Right renal cortex interstitium (tissue), 3 donors: Measurements from ENCODE around the gene OIT3. TPM values are rescaled to one million over a fixed set of nuclear protein-coding genes. Genes with fewer than 3 reads are reported as not detected.

Experiments used
- DNase-seq, 3 donors: peaks; one replicate each; pipeline ENCODE4 v3.0.0-alpha.2; 2013; ENCODE audit warnings: low read depth in 3 of 3, low spot score in 2 of 3
- polyA plus RNA-seq, 3 donors: library from polyadenylated mRNA; unstranded; fragments of 120-200 nt; gene quantifications; one replicate each; pipeline ENCODE4 v1.2.1, GENCODE V29; 2013; ENCODE audit not compliant: insufficient read length in 3 of 3

Gene OIT3
- polyA plus RNA-seq, 3 donors = 3.2 to 4.5 (median 3.2) TPM

- no peak for DNase-seq
Observed at GRCh38 chr10:72948762-72949161, 55.2 kb downstream of the OIT3 start.

GRCh38 chr10:72951760-72952159 is 58.2 kb downstream of the OIT3 start:
- no peak for DNase-seq

GRCh38 chr10:72952189-72952588 is 58.6 kb downstream of the OIT3 start:
- DNase-seq = no peak

DNA sequence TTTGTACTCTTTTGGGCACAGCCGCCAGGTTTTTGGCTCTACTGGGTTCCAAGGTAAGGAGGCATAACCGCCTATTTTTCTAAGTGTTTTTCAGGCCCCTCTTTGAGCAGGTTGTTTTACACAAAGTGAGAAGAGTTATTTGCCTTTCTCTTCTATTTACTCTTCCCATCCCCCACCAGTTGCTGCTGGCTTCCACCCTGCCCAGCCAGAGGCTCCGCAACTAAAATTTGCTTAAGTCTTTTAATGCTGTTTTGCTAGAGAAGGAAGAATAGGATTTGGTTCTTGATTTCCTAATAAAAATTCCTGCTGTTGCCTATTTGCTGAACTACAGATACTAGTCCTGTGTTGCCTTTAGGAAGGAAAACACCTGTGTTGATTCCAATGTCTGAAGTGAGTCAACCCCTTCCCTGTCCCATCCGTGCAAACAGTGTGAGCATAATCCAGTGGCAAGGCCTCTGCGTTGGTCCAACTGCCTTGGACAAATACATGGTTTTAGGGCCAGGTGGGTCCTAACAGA is 59.2 kb downstream of the OIT3 start:
- DNase-seq = no peak

DNA sequence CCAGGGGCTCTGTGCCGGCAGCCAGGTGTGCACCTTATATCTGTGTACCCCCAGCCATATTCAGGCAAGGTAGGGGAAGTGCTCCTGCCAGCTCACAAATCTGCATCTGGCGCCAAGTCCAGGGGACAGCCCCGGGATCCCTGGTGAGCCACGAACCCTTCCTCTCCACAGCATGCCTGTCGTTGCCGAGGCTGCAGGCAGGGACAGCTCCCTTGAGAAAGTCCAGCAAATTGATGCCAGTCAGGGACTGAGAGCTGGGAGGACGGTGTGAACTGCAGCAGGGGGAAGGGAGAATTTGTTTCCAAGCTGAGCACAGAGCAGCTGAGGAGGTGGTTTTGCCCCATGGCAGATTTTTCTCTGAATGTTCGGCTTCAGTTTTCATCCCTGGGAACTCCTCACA is 60.1 kb downstream of the OIT3 start:
- DNase-seq = no peak

DNA sequence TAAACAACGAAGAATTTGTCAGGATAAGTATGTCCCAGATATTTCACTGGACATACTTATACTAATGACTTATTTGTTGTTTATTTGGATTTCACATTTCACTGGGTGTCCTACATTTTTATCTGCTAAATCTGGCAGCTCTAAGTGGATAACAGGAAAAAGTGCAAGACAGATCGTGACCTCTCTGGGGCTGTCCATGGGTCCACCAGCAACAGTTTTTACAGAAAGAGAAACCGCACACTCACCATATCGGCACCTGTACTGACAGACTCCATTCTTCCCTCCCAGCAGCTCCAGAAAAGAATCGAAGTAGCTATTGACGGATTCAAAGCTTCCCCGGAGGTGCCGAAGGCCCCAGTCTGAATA is 60.7 kb downstream of the OIT3 start:
- no peak for DNase-seq

DNA sequence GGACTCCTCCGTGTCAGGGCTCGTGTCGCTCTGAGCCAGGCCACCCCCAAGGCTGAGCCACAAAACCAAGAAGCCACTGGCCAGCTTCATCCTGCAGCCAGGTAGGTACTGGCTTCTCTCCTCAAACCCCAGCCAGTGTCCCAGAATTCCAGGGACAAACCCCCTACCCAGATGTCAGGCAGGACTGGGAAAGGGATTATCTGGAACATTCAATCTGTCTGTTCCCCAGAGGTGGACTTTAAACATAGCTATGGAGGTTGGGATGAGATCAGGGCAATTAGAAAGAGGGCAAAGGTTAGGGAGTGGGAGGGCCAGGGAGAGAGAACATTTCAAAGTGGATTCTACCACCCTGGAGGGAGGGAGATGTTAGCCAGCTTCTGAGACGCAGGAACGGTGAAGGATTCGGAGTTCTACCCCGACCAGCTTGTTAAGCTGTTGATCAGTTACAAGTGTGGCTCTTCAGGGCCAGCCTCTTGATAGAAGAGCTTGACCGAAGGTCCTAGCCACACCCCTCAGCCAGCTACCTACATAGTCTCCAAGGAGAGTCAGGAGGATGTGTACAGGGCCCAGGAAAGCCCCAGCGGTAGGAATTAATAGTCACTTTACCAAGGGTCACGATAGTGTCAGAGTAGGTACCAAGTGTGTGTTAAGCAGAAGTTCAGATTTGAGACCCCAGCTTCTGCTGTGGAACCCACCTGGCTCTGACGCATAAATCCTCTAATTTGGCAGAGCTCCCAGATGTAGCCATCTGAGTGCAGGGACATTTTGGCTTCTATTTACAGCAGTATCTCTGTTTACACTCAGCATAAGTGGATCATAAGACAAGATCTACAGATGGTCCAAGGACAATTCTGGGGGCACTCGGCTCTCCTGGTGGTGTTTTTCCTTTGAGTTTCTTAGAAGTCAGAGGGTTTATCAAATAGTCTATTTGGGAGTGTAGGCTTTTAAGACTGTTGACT is 61.3 kb downstream of the OIT3 start, which contains the start of gene PLA2G12B:
TSS of gene PLA2G12B (minus strand) at position 211 of the 959 bp plus-strand sequence. CDS start at position 90, 121 bp downstream.
- no peak for DNase-seq

DNA sequence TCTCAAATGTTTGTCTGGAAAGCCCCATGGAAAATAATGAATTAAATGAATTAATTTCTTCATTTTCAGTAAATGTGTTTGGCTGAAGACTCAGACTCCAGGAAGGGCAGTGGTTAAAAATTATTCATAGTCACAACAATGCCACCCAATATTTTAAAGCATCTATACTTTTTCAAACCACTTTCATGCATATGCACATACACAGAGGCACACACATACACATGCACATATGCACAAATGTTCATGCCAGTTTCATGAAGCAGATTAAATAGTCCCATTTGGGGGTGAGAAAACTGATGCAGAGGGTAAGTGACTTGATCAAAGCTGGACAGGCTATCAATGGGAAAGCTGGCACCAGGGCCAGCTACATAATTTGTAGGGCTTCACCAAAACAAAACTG is 62.5 kb downstream of the OIT3 start:
- no peak for DNase-seq

- DNase-seq = no peak
Observed at GRCh38 chr10:72976886-72977285, 83.3 kb downstream of the OIT3 start.

- DNase-seq = no peak
Observed at GRCh38 chr10:72979709-72980108, 86.2 kb downstream of the OIT3 start.

DNA sequence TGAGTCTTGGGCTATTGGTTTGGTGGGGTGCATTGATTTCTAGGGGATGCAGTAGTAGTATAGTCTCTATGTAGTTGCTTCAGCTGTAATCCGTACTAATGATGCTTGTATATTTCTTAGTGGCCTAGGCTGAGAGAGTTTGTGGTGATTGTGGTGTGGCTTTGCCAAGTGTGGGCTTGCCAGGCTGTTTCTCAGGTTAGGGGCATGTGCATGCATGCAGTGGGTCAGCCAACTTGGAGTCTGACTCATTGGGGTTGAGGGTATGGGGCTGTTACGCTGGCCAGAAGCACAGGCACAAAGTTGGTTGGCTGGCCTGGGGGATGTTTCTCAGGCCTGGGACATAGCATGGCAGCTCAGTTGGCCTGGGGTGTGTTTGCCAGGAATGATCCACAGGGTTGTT is 86.8 kb downstream of the OIT3 start:
- DNase-seq = no peak

DNA sequence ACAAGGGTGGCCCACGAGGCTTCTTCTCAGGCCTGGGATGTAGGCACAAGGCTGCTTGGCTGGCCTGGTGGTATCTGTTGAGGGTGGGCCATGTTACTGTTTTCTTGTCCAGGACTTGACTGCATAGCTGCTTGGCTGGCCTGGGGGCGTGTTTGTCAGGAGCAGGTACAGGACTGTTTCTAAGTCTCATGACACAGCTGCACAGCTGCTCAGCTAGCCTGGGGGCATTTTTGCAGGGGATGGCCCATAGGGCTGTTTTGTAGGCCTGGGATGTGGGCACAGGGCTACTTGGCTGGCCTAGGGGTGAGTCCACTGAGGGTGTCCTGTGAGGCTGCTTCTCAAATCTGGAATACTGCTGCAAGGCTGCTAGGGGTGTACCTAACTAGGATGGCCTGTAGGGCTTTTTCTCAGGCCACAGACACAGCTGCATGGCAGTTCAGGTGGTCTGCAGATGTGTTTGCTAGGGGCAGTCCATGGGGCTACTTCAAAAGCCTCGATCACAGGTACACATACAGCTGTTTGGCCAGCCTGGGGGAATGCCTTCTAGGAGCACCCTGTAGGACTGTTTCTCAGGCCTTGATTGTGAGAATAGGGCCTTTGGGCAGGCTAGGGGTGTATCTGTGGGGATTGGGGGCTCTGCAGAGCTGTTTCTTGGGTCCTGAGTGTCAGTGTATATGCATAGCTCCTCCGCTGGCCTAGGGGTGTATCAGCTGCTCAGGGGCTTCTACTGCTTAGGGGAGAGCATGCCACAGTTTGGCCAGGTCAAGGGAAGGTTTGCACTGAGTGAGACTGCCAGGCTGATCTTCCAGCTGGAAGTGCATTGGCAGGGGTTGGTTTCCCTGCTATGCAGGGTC is 87.7 kb downstream of the OIT3 start:
- DNase-seq = no peak

DNA sequence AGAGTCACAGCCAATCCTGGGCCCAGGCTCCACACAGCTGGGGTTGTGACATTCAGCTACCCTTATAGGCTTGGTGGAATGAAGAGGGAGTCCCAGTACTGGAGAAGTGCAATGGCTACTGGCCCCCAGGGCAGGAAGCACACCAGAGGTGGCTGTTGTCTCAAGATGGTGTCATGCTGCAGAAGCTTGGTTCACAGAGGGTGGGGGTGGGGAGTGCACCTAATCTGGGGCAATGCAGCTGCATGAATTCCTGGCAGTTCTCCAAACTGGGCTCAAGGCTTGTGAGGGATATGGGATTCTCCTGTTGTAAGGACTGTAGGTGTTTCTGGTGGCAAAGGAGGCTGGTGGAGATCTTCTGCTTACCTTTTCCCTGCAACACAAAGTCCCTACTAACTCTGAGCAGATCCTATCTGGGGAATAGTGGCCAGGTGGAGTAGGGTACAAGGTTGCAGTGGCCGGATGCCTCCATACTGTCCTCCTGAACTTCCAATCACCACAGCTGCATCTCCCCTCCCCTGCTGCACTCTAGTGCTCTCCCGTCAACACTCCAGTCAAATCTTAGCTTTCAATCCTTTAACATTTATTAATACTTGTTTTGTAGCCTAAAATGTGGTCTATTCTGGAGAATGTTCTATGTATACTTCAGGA is 88.5 kb downstream of the OIT3 start:
- no peak for DNase-seq

Other genes with a start within 250 kb of the OIT3 start
- 10 to 100 TPM; 48.4 to 55.1 (median 50.3) TPM for gene MCU, start 201.6 kb upstream of the OIT3 start, polyA plus RNA-seq
- gene PLA2G12B, start 61.1 kb downstream of the OIT3 start, polyA plus RNA-seq = 1 to 10 TPM; 6.7 to 9.3 (median 6.9) TPM
- 100 to 1,000 TPM in 1 of 3 donors, 10 to 100 TPM in 2; 78.1 to 104 (median 93.6) TPM for gene P4HA1, start 203.1 kb downstream of the OIT3 start, polyA plus RNA-seq
- 1 to 10 TPM; 5.2 to 5.7 (median 5.6) TPM for gene NUDT13, start 216.7 kb downstream of the OIT3 start, polyA plus RNA-seq